Testis (tissue), 2 donors: ENCODE measurements around the gene TBCE.
"Not testable (repeated sequence)": the region's sequence is repeated elsewhere in the genome, so short reads cannot be mapped to it uniquely, and the experiment has no call there.

Experiments used
- CTCF ChIP-seq, 3 experiments: fragments of 450-650 bp in 2 of 3; fragments of 200-600 bp in 1 of 3; sonication (generic) in 1 of 3; IDR thresholded peaks; one replicate each; pipeline ENCODE4 v1.5.1; 2016 to 2019; ENCODE audit warnings: antibody characterized with exemption in 3 of 3, mild to moderate bottlenecking in 2 of 3, moderate library complexity in 1 of 3
- POLR2A ChIP-seq: fragments of 450-650 bp; IDR thresholded peaks from one replicate; pipeline ENCODE4 v1.6.1; 2017; ENCODE audit warnings: antibody characterized with exemption, mild to moderate bottlenecking, moderate library complexity

DNA sequence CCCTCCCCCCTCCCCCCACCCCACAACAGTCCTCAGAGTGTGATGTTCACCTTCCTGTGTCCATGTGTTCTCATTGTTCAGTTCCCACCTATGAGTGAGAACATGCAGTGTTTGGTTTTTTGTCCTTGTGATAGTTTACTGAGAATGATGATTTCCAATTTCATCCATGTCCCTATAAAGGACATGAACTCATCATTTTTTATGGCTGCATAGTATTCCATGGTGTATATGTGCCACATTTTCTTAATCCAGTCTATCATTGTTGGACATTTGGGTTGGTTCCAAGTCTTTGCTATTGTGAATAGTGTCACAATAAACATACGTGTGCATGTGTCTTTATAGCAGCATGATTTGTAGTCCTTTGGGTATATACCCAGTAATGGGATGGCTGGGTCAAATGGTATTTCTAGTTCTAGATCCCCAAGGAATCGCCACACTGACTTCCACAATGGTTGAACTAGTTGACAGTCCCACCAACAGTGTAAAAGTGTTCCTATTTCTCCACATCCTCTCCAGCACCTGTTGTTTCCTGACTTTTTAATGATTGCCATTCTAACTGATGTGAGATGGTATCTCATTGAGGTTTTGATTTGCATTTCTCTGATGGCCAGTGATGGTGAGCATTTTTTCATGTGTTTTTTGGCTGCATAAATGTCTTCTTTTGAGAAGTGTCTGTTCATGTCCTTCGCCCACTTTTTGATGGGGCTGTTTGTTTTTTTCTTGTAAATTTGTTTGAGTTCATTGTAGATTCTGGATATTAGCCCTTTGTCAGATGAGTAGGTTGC is 14.9 kb downstream of the TBCE start:
- not testable (repeated sequence) for TF ChIP-seq CTCF (IDR thresholded peaks at IDR 0.05); POLR2A
